GM12878 (cell line): ENCODE results near the gene HK3. TPM values are rescaled to one million over a fixed set of nuclear protein-coding genes. Genes with fewer than 3 reads are reported as not detected.

ENCODE experiments used
- ATAC-seq: fragments of 200-7000 bp; cut with Tn5 transposase; 3 replicates; pipeline ENCODE4 v1.9.1; 2020; ENCODE audit warnings: mild to moderate bottlenecking, moderate library complexity
- BruUV-seq: library from RNA; stranded (reverse); fragments of 400-500 nt; replicated peaks from 2 replicates; lab custom pipeline; 2021; lab: Mats Ljungman, UMichigan
- CTCF ChIA-PET: fragments of 300-600 bp; sonication (Branson Sonifier 250); formaldehyde crosslinking; extraction: SDS; loops from one replicate; lab custom pipeline; 2021; ENCODE audit warnings: inconsistent platforms; lab: Yijun Ruan, JAX
- POLR2A ChIA-PET: fragments of 350-600 bp; formaldehyde crosslinking; extraction: SDS; loops from one replicate; lab custom pipeline; 2021; ENCODE audit warnings: inconsistent platforms; lab: Charles Lee
- RAD21 ChIA-PET: fragments of 300-600 bp; sonication (Branson Sonifier 250); formaldehyde crosslinking; loops from one replicate; lab custom pipeline; 2023; ENCODE audit warnings: antibody characterized with exemption; ENCODE audit not compliant: unreplicated experiment; lab: Charles Lee
- SMC1A ChIA-PET: fragments of 300-600 bp; sonication (Branson Sonifier 250); formaldehyde crosslinking; loops from one replicate; lab custom pipeline; 2023; ENCODE audit not compliant: unreplicated experiment, uncharacterized antibody; lab: Charles Lee
- DNase-seq: peaks from one replicate; pipeline ENCODE4 v3.0.0-alpha.2; 2011; ENCODE audit warnings: low read depth, low spot score
- FAIRE-seq: peaks from 3 replicates; lab custom pipeline; 2011; peaks lifted over from hg19 to GRCh38; lab: Jason Lieb, UNC
- H2AFZ ChIP-seq: 2 replicates; pipeline ENCODE4 v1.6.0; 2011; ENCODE audit warnings: low read depth, low read length, control low read depth; ENCODE audit not compliant: control insufficient read depth
- H3K27ac ChIP-seq: 2 replicates; pipeline ENCODE4 v1.5.1; 2011; ENCODE audit warnings: control low read depth; ENCODE audit not compliant: control insufficient read depth, insufficient read depth
- H3K27me3 ChIP-seq, 2 experiments: replicated peaks in 1 of 2; 2 replicates each; pipeline versions ENCODE4 v1.6.0 to v1.6.1; 2011; ENCODE audit warnings: low read length in 1 of 2; ENCODE audit not compliant: control insufficient read depth in 2 of 2, insufficient read depth in 2 of 2
- H3K36me3 ChIP-seq, 2 experiments: 2 replicates each; pipeline ENCODE4 v1.5.1; 2011; ENCODE audit warnings: low read length in 1 of 2; ENCODE audit not compliant: control insufficient read depth in 2 of 2, insufficient read depth in 2 of 2
- H3K4me1 ChIP-seq: 2 replicates; pipeline ENCODE4 v1.6.1; 2011; ENCODE audit warnings: mild to moderate bottlenecking, low read length, moderate library complexity, mixed read lengths; ENCODE audit not compliant: control insufficient read depth, insufficient read depth
- H3K4me2 ChIP-seq: 2 replicates; pipeline ENCODE4 v1.6.0; 2011; ENCODE audit warnings: control low read depth; ENCODE audit not compliant: control insufficient read depth, insufficient read depth
- H3K4me3 ChIP-seq: fragments of 200-600 bp; sonication (generic); 2 replicates; pipeline ENCODE4 v1.5.1; 2016
- H3K79me2 ChIP-seq: 2 replicates; pipeline ENCODE4 v1.6.0; 2011; ENCODE audit warnings: low read length; ENCODE audit not compliant: control insufficient read depth, insufficient read depth
- H3K9ac ChIP-seq: 2 replicates; pipeline ENCODE4 v1.8.0; 2011; ENCODE audit warnings: low read length, control low read depth, mixed read lengths; ENCODE audit not compliant: control insufficient read depth, insufficient read depth
- H3K9me3 ChIP-seq: replicated peaks from 3 replicates; pipeline ENCODE4 v1.5.1; 2011; ENCODE audit warnings: mild to moderate bottlenecking, low read length; ENCODE audit not compliant: control insufficient read depth, insufficient read depth
- H4K20me1 ChIP-seq: 2 replicates; pipeline ENCODE4 v1.6.0; 2011; ENCODE audit not compliant: control insufficient read depth, insufficient read depth
- CBX3 ChIP-seq: fragments of 200-600 bp; sonication (generic); IDR thresholded peaks from 2 replicates; pipeline ENCODE4 v1.6.1; 2016; ENCODE audit warnings: low read depth, borderline replicate concordance
- E2F4 ChIP-seq: IDR thresholded peaks from 2 replicates; pipeline ENCODE4 v1.6.1; 2012; ENCODE audit warnings: low read depth, low read length, improper control_type of control experiment
- ELK1 ChIP-seq: IDR thresholded peaks from 2 replicates; pipeline ENCODE4 v1.6.1; 2012; ENCODE audit warnings: low read depth, low read length, improper control_type of control experiment
- HCFC1 ChIP-seq: fragments of 150-350 bp; IDR thresholded peaks from 2 replicates; pipeline ENCODE4 v1.6.1; 2014; ENCODE audit warnings: low read length
- IRF4 ChIP-seq: IDR thresholded peaks from 2 replicates; pipeline ENCODE4 v1.6.1; 2011; ENCODE audit warnings: low read depth, low read length
- IRF5 ChIP-seq: fragments of 450-650 bp; IDR thresholded peaks from 2 replicates; pipeline ENCODE4 v1.6.1; 2017; ENCODE audit warnings: borderline replicate concordance
- RBBP5 ChIP-seq: fragments of 200-600 bp; sonication (generic); conservative IDR thresholded peaks from 2 replicates; pipeline ENCODE4 v1.6.1; 2016
- SPI1 ChIP-seq: IDR thresholded peaks from 2 replicates; pipeline ENCODE4 v1.6.1; 2011; ENCODE audit warnings: low read depth, mild to moderate bottlenecking, low read length, moderate library complexity, borderline replicate concordance; ENCODE audit not compliant: insufficient read depth
- TAF1 ChIP-seq: IDR thresholded peaks from 2 replicates; pipeline ENCODE4 v1.6.1; 2011; ENCODE audit warnings: mild to moderate bottlenecking, low read depth, low read length, borderline replicate concordance
- WGBS: methylation state at CpG from one replicate; pipeline ENCODE4 v1.1.6; 2016; ENCODE audit warnings: low lambda C conversion rate; ENCODE audit not compliant: insufficient replicate concordance, insufficient coverage; ENCODE audit errors: missing lambda C conversion rate; 5-methylcytosine and 5-hydroxymethylcytosine counted together
- in situ Hi-C: fragments of 300-500 bp; cut with MboI; formaldehyde crosslinking; loops from 9 replicates; pipeline ENCODE4 v1.14.3; 2018; ENCODE audit warnings: mixed read lengths
- intact Hi-C: fragments of 100-400 bp; cut with micrococcal nuclease; formaldehyde crosslinking; loops from one replicate; pipeline ENCODE4 v1.14.2; 2022; ENCODE audit not compliant: unreplicated experiment
- polyA plus RNA-seq, 11 experiments: library from polyadenylated mRNA; depleted of rRNA in 4 of 11; unstranded in 6 of 11; stranded (reverse) in 5 of 11; fragments of >200 nt; fragmentation: Nextera tagmentation in 4 of 11; fragmentation: Illumina TruSeq in 1 of 11; extraction: Ambion mirVana in 4 of 11; extraction: Trizol in 1 of 11; gene quantifications; 1 replicate in 1 of 11; 2 replicates in 10 of 11; pipeline versions ENCODE4 v1.2.1 to v1.2.3, GENCODE V29; 2011 to 2016; ENCODE audit warnings: inconsistent platforms in 2 of 11, missing spikeins in 2 of 11, low read depth in 1 of 11
- total RNA-seq, 4 experiments: library from RNA; depleted of rRNA in 3 of 4; stranded (reverse); fragments of >200 nt in 3 of 4; fragmentation: Illumina TruSeq in 1 of 4; extraction: Trizol in 1 of 4; gene quantifications; 2 replicates each; pipeline versions ENCODE4 v1.2.1 to v1.2.3, GENCODE V29; 2013 to 2021

HK3 gene
- total and polyA plus RNA-seq, 10 of the 15 experiments (the other 5 are each of a cell fraction or from before 2014, with no cell fraction given): 0.13 to 1.3 (median 0.26) TPM; not detected in 4

- Histone ChIP-seq H3K27me3 (no peaks in the 10 kb centered on the region), H3K36me3 (peaks cover 0 to 12% of the 10 kb centered on the region in 2 experiments; a peak in 3 of 4 replicates), H2AFZ (no peak overlapping the region), H4K20me1 (no peaks in the 10 kb centered on the region), H3K27ac (no peak overlapping the region), H3K9me3 (no peaks in the 10 kb centered on the region), H3K9ac (no peak overlapping the region), H3K4me3 (no peak overlapping the region), H3K4me2 (no peak overlapping the region), H3K79me2 (no peaks in the 10 kb centered on the region), H3K4me1 (no peaks in the 10 kb centered on the region)
- no peak for TF ChIP-seq E2F4
- no peak for TF ChIP-seq SPI1
- no peak for TF ChIP-seq IRF5
- no peak for TF ChIP-seq CBX3
- TF ChIP-seq TAF1: no peak
- TF ChIP-seq RBBP5: no peak
- TF ChIP-seq IRF4: no peak
- no peak for TF ChIP-seq ELK1
- no peak for TF ChIP-seq HCFC1
- SMC1A ChIA-PET: no interaction called here
- POLR2A ChIA-PET: no interaction called here
- in situ Hi-C loops: no loop called here
- DNase-seq (no peak), FAIRE-seq (no peak), ATAC-seq (no peak)
- CTCF ChIA-PET: interaction anchor here (0.8 to 1.1 kb wide), 2 partner anchors 28 to 269 kb away, joined by 3 to 4 read pairs; no protein-coding TSS in a partner anchor
- BruUV-seq: no TSS peak
- RAD21 ChIA-PET: no interaction called here
- WGBS: 96% methylated on average over 1 of the region's 1 CpG
- intact Hi-C loops: no loop called here
These were observed 30.5 kb upstream of the HK3 start for GRCh38 chr5:176929654-176930053.
